UCSD-AML1 (cell line): ENCODE results near the gene FGGY.
"Not testable (repeated sequence)": the region's sequence is repeated elsewhere in the genome, so short reads cannot be mapped to it uniquely, and the experiment has no call there.

Experiments used
- DNase-seq: peaks from one replicate; lab custom pipeline; 2025; ENCODE audit not compliant: unreplicated experiment; lab: John Stamatoyannopoulos, UW

Gene FGGY

GRCh38 chr1:59346429-59346828 lies 49.5 kb downstream of the FGGY start:
- no peak for DNase-seq

GRCh38 chr1:59349101-59349500 lies 52.2 kb downstream of the FGGY start:
- DNase-seq: no peak

- no peak for DNase-seq
Measured at GRCh38 chr1:59350521-59350920, 53.6 kb downstream of the FGGY start.

- no peak for DNase-seq
Measured at GRCh38 chr1:59352065-59352464, 55.2 kb downstream of the FGGY start.

- DNase-seq: no peak
Measured at GRCh38 chr1:59353453-59353852, 56.6 kb downstream of the FGGY start.

- DNase-seq: not testable (repeated sequence)
Measured at GRCh38 chr1:59354239-59354638, 57.3 kb downstream of the FGGY start.

GRCh38 chr1:59354709-59355337 lies 57.9 kb downstream of the FGGY start:
- no peak for DNase-seq

GRCh38 chr1:59355361-59355760 lies 58.5 kb downstream of the FGGY start:
- no peak for DNase-seq

- DNase-seq: no peak
Measured at GRCh38 chr1:59356627-59357026, 59.7 kb downstream of the FGGY start.

GRCh38 chr1:59357645-59358320 lies 60.9 kb downstream of the FGGY start:
- no peak for DNase-seq

- no peak for DNase-seq
Measured at GRCh38 chr1:59359325-59359724, 62.4 kb downstream of the FGGY start.

- DNase-seq: no peak
Measured at GRCh38 chr1:59360170-59360569, 63.3 kb downstream of the FGGY start.

GRCh38 chr1:59360729-59361128 lies 63.8 kb downstream of the FGGY start:
- DNase-seq: no peak

GRCh38 chr1:59361766-59362165 lies 64.9 kb downstream of the FGGY start:
- no peak for DNase-seq

GRCh38 chr1:59364037-59364436 lies 67.1 kb downstream of the FGGY start:
- DNase-seq: no peak

- DNase-seq: no peak
Measured at GRCh38 chr1:59366346-59366745, 69.5 kb downstream of the FGGY start.

- no peak for DNase-seq
Measured at GRCh38 chr1:59367301-59368007, 70.6 kb downstream of the FGGY start.

- no peak for DNase-seq
Measured at GRCh38 chr1:59368008-59368670, 71.2 kb downstream of the FGGY start.

- no peak for DNase-seq
Measured at GRCh38 chr1:59375321-59376220, 78.7 kb downstream of the FGGY start.

- DNase-seq: no peak
Measured at GRCh38 chr1:59377350-59377904, 80.5 kb downstream of the FGGY start.
